GM23248 (cell line): Measurements from ENCODE around the gene PODN.

Experiments
- EZH2 ChIP-seq: fragments of 200-600 bp; sonication (generic); IDR thresholded peaks from 2 replicates; pipeline ENCODE4 v1.6.1; 2018; ENCODE audit warnings: antibody characterized with exemption, mild to moderate bottlenecking; ENCODE audit not compliant: insufficient read depth, poor library complexity, severe bottlenecking
- EZH2phosphoT487 ChIP-seq: fragments of 200-600 bp; sonication (generic); IDR thresholded peaks from 2 replicates; pipeline ENCODE4 v1.6.1; 2018; ENCODE audit warnings: antibody characterized with exemption, moderate library complexity, mild to moderate bottlenecking, low read depth; ENCODE audit not compliant: insufficient read depth

DNA sequence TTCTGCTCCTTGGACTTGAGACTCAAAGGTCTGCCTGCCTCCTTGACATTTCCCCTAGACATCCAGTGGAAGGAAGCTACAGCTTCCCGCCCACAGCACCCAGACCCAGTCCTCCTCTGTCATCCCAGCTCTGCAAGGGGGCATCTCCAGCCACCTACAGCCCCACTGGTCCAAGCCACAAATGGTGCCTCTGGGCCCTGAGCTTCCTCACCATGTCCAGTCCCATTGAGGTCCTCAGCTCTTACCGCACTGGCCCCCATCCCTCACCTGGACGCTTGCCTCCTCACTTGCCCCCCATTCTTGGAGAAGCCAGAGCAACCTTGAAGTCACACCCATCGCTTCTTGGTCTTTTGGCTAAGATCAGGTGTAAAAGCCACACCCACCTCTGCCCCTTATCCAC, 13.2 kb downstream of the PODN start:
- no peak for TF ChIP-seq EZH2phosphoT487
- no peak for TF ChIP-seq EZH2
